ENCODE data around the gene ADAP1. TPM values are rescaled to one million over a fixed set of nuclear protein-coding genes. Genes with fewer than 3 reads are reported as not detected.

Gene ADAP1
- total RNA-seq, 1 experiment from 2014 or later, result 16.4 TPM

DNA sequence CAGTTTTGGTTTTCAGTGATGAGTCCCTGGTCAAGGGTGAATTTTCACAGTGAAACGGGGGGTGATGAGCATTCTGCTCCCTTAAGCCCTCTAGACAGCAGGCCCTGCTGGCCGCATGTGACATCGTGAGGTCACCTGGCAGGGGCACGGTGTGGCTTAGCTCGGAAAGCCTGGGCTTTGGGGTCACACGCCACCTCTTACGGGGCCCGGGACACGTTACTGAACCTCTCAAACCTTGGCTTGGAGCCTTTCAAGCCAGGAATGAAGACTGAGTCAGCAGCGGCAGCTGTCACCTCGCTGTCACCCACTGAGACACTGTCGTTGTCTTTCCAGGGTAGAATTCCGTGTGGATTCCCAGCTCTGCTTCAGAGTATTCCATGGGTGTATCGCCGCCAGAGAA is 74.0 kb downstream of the ADAP1 start:
- CTCF ChIA-PET, result no interaction called here
- no peak for DNase-seq (ENCODE audit: low spot score)
- POLR2A ChIA-PET (ENCODE audit: low non-redundant PET), result no interaction called here
- no peaks in the 10 kb centered on the region for H3K27me3 ChIP-seq (replicated peaks; ENCODE audit: insufficient read depth, low read depth, low read length, poor library complexity)
- H3K9me3 ChIP-seq (ENCODE audit: low read depth, low read length, poor library complexity, severe bottlenecking), result no peaks in the 10 kb centered on the region
- peaks cover 8% of the 10 kb centered on the region for H3K4me1 ChIP-seq (ENCODE audit: insufficient read depth, low read length, poor library complexity, severe bottlenecking)
- no peak overlapping the region for H3K27ac ChIP-seq (ENCODE audit: low read depth, low read length, poor library complexity, severe bottlenecking)
- TF ChIP-seq, protein P1, sequence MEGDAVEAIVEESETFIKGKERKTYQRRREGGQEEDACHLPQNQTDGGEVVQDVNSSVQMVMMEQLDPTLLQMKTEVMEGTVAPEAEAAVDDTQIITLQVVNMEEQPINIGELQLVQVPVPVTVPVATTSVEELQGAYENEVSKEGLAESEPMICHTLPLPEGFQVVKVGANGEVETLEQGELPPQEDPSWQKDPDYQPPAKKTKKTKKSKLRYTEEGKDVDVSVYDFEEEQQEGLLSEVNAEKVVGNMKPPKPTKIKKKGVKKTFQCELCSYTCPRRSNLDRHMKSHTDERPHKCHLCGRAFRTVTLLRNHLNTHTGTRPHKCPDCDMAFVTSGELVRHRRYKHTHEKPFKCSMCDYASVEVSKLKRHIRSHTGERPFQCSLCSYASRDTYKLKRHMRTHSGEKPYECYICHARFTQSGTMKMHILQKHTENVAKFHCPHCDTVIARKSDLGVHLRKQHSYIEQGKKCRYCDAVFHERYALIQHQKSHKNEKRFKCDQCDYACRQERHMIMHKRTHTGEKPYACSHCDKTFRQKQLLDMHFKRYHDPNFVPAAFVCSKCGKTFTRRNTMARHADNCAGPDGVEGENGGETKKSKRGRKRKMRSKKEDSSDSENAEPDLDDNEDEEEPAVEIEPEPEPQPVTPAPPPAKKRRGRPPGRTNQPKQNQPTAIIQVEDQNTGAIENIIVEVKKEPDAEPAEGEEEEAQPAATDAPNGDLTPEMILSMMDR (conservative IDR thresholded peaks at IDR 0.05; ENCODE audit: low read depth, low read length), result no peak
- H3K36me3 ChIP-seq (ENCODE audit: insufficient read depth, low read length, poor library complexity, severe bottlenecking), result peaks cover 5% of the 10 kb centered on the region
- no TSS peak for BruUV-seq (replicated peaks)
- intact Hi-C loops (cut with micrococcal nuclease; ENCODE audit: unreplicated experiment), result no loop called here
- H3K4me3 ChIP-seq (ENCODE audit: low read depth, low read length, poor library complexity, severe bottlenecking), result no peak overlapping the region

DNA sequence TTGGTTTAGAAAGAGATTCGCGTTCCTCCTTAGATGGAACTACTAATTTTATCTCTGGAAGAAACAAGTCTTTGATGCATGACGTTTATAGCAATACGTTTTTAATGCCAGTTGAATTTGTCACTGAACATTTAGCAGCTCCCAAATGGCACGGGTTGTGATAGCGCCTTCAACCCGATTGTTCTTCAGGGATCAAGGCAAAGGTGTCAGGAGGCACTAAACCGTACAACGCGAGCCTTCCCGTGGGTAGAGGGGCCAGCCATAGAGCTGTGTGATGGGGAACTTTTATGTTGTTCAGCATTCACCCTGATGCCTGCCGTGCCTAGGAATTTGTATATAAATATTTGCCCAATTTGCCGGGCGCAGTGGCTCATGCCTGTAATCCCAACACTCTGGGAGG is 74.8 kb downstream of the ADAP1 start:
- Histone ChIP-seq H3K27ac (ENCODE audit: low read depth, low read length, poor library complexity, severe bottlenecking) (peak overlapping the region; percentile 5), H3K27me3 (replicated peaks; ENCODE audit: insufficient read depth, low read depth, low read length, poor library complexity) (no peaks in the 10 kb centered on the region), H3K4me3 (ENCODE audit: low read depth, low read length, poor library complexity, severe bottlenecking) (no peak overlapping the region), H3K9me3 (ENCODE audit: low read depth, low read length, poor library complexity, severe bottlenecking) (no peaks in the 10 kb centered on the region), H3K4me1 (ENCODE audit: insufficient read depth, low read length, poor library complexity, severe bottlenecking) (peaks cover 8% of the 10 kb centered on the region), H3K36me3 (ENCODE audit: insufficient read depth, low read length, poor library complexity, severe bottlenecking) (peaks cover 12% of the 10 kb centered on the region)
- DNase-seq (ENCODE audit: low spot score), result no peak
- POLR2A ChIA-PET (ENCODE audit: low non-redundant PET), result no interaction called here
- TF ChIP-seq, protein P1 (conservative IDR thresholded peaks at IDR 0.05; ENCODE audit: low read depth, low read length), result no peak
- TF ChIP-seq EZH2 (IDR thresholded peaks at IDR 0.05; ENCODE audit: borderline replicate concordance, low read depth, low read length, poor library complexity, severe bottlenecking), result no peak
- BruUV-seq (replicated peaks), result no TSS peak
- CTCF ChIA-PET, result no interaction called here
- intact Hi-C loops (cut with micrococcal nuclease; ENCODE audit: unreplicated experiment), result no loop called here

GRCh38 chr7:879093-879492 is 75.4 kb downstream of the ADAP1 start:
- intact Hi-C loops (cut with micrococcal nuclease; ENCODE audit: unreplicated experiment), result no loop called here
- TF ChIP-seq, protein P1 (conservative IDR thresholded peaks at IDR 0.05; ENCODE audit: low read depth, low read length), result no peak
- TF ChIP-seq EZH2 (IDR thresholded peaks at IDR 0.05; ENCODE audit: borderline replicate concordance, low read depth, low read length, poor library complexity, severe bottlenecking), result no peak
- ChIA-PET CTCF (no interaction called here), POLR2A (ENCODE audit: low non-redundant PET) (no interaction called here)
- no peaks in the 10 kb centered on the region for H3K27me3 ChIP-seq (replicated peaks; ENCODE audit: insufficient read depth, low read depth, low read length, poor library complexity)
- H3K36me3 ChIP-seq (ENCODE audit: insufficient read depth, low read length, poor library complexity, severe bottlenecking), result peaks cover 17% of the 10 kb centered on the region
- TSS peak; percentile 21 for BruUV-seq (replicated peaks)
- H3K4me3 ChIP-seq (ENCODE audit: low read depth, low read length, poor library complexity, severe bottlenecking), result no peak overlapping the region
- DNase-seq (ENCODE audit: low spot score), result no peak
- peak overlapping the region; percentile 5 for H3K27ac ChIP-seq (ENCODE audit: low read depth, low read length, poor library complexity, severe bottlenecking)
- peaks cover 10% of the 10 kb centered on the region for H3K4me1 ChIP-seq (ENCODE audit: insufficient read depth, low read length, poor library complexity, severe bottlenecking)
- no peaks in the 10 kb centered on the region for H3K9me3 ChIP-seq (ENCODE audit: low read depth, low read length, poor library complexity, severe bottlenecking)

Data from A673 (cell line).